Smooth muscle cell (in vitro differentiated cells): ENCODE measurements around the gene ZNF264. TPM values are rescaled to one million over a fixed set of nuclear protein-coding genes. Genes with fewer than 3 reads are reported as not detected.
A peak's percentile ranks its signal among the peaks of the same experiment; 100 is the strongest.

Experiments
- DNase-seq: peaks from one replicate; lab custom pipeline; 2025; ENCODE audit not compliant: unreplicated experiment; lab: John Stamatoyannopoulos, UW
- H2AFZ ChIP-seq: fragments of 200-600 bp; sonication (generic); 2 replicates; pipeline ENCODE4 v1.6.0; 2016; ENCODE audit warnings: antibody characterized with exemption, low read depth, mild to moderate bottlenecking
- H3F3A ChIP-seq: fragments of 200-600 bp; sonication (generic); 2 replicates; pipeline ENCODE4 v1.6.0; 2017; ENCODE audit warnings: antibody characterized with exemption, low read depth
- H3K27ac ChIP-seq: fragments of 200-600 bp; sonication (generic); 2 replicates; pipeline ENCODE4 v1.5.1; 2016; ENCODE audit warnings: low read depth, mild to moderate bottlenecking
- H3K27me3 ChIP-seq: fragments of 200-600 bp; sonication (generic); 2 replicates; pipeline ENCODE4 v1.6.1; 2016; ENCODE audit warnings: low read depth, mild to moderate bottlenecking
- H3K36me3 ChIP-seq: fragments of 200-600 bp; sonication (generic); 2 replicates; pipeline ENCODE4 v1.5.1; 2016; ENCODE audit warnings: low read depth
- H3K4me1 ChIP-seq: fragments of 200-600 bp; sonication (generic); 2 replicates; pipeline ENCODE4 v1.5.1; 2016; ENCODE audit warnings: low read depth
- H3K4me2 ChIP-seq: fragments of 200-600 bp; sonication (generic); 2 replicates; pipeline ENCODE4 v1.6.0; 2016; ENCODE audit warnings: mild to moderate bottlenecking
- H3K4me3 ChIP-seq: fragments of 200-600 bp; sonication (generic); 2 replicates; pipeline ENCODE4 v1.5.1; 2016; ENCODE audit warnings: mild to moderate bottlenecking
- H3K79me2 ChIP-seq: fragments of 200-600 bp; sonication (generic); 2 replicates; pipeline ENCODE4 v1.6.0; 2016; ENCODE audit warnings: low read depth, mild to moderate bottlenecking
- H3K9ac ChIP-seq: fragments of 200-600 bp; sonication (generic); 2 replicates; pipeline ENCODE4 v1.6.0; 2016; ENCODE audit warnings: low read depth
- H3K9me3 ChIP-seq: fragments of 200-600 bp; sonication (generic); replicated peaks from 2 replicates; pipeline ENCODE4 v1.5.1; 2016; ENCODE audit warnings: low read depth
- H4K20me1 ChIP-seq: fragments of 200-600 bp; sonication (generic); 2 replicates; pipeline ENCODE4 v1.6.0; 2016; ENCODE audit warnings: low read depth
- WGBS: methylation state at CpG from one replicate; pipeline ENCODE4 v1.1.7; 2016; ENCODE audit warnings: low lambda C conversion rate; 5-methylcytosine and 5-hydroxymethylcytosine counted together
- polyA plus RNA-seq: library from polyadenylated mRNA; unstranded; fragments of >200 nt; fragmentation: Nextera tagmentation; extraction: Ambion mirVana; gene quantifications from 2 replicates; pipeline ENCODE4 v1.2.1, GENCODE V29; 2016
- total RNA-seq: library from RNA; depleted of rRNA; stranded (reverse); fragments of >200 nt; gene quantifications from 2 replicates; pipeline ENCODE4 v1.2.3, GENCODE V29; 2014
- TF ChIP-seq, protein P1 (sequence below): fragments of 200-600 bp; sonication (generic); IDR thresholded peaks from 2 replicates; pipeline ENCODE4 v1.5.1; 2017; ENCODE audit warnings: borderline replicate concordance, mild to moderate bottlenecking, antibody characterized with exemption; ENCODE audit not compliant: insufficient read depth, poor library complexity, severe bottlenecking

The ZNF264 gene
- total RNA-seq (21.6 and 26.0 TPM in 2 replicates), polyA plus RNA-seq (3.5 and 6.8 TPM in 2 replicates)

DNA sequence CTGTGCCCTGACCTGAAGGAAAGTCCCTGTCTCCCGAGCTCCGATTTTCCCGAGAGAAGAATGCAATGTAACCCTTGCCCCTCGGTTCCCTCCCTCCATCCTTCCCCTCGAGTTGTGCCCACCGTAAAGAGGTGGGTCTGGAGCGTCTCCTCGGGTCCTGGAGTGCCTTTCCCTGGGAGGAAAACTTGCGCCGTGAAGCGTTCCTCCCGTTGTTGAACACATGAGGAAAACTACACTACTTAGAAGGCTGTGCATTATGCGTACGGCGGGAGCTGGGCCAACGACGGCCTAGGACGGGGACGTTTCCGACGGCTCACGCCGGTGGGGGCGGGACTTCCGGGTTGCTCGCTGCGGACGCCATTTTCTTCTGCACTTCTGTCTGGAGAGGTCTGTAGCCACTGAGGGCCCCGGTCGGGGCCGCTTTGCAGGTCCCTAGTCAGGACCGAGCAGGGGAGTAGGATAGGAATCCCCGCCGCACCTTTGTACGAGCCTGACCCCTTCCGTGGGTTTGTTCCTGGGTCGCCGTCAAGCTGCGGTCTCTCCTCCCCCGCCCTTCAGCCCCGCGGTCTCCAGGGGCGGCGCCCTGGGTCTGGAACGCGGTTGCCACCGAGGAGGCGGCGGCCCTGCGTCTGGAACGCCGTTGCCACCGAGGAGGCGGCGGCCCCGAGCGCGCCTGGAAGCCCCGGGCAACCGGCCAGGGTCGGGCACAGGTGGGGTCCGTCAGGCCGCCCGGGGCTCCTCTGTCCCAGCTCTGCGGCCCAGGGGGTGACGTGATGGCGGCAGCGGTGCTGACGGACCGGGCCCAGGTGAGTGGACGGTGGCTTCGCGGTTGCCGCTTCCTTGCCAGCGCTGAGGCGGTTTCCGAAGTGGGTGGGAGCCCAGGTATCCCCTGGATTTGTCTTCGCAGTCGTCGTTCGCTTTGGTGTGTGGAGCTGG is at the start of gene ZNF264:
ZNF264 (plus strand) TSS at position 360 of the 936 bp plus-strand sequence; CDS start at position 774, 414 bp downstream.
- Histone ChIP-seq H3K9ac (peak within 1 kb of the TSS; percentile 93), H3F3A (no peaks in the 10 kb centered on the region), H3K36me3 (peaks cover 13% of the 10 kb centered on the region), H2AFZ (peak within 1 kb of the TSS; percentile 90), H4K20me1 (peaks cover 22% of the 10 kb centered on the region), H3K4me1 (peaks cover 9% of the 10 kb centered on the region), H3K9me3 (peaks cover 6% of the 10 kb centered on the region), H3K27ac (peak within 1 kb of the TSS; percentile 87), H3K27me3 (no peaks in the 10 kb centered on the region), H3K4me3 (peak within 1 kb of the TSS; percentile 97), H3K79me2 (peaks cover 37% of the 10 kb centered on the region), H3K4me2 (peak within 1 kb of the TSS; percentile 96)
- TF ChIP-seq, protein P1, sequence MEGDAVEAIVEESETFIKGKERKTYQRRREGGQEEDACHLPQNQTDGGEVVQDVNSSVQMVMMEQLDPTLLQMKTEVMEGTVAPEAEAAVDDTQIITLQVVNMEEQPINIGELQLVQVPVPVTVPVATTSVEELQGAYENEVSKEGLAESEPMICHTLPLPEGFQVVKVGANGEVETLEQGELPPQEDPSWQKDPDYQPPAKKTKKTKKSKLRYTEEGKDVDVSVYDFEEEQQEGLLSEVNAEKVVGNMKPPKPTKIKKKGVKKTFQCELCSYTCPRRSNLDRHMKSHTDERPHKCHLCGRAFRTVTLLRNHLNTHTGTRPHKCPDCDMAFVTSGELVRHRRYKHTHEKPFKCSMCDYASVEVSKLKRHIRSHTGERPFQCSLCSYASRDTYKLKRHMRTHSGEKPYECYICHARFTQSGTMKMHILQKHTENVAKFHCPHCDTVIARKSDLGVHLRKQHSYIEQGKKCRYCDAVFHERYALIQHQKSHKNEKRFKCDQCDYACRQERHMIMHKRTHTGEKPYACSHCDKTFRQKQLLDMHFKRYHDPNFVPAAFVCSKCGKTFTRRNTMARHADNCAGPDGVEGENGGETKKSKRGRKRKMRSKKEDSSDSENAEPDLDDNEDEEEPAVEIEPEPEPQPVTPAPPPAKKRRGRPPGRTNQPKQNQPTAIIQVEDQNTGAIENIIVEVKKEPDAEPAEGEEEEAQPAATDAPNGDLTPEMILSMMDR, result peak; percentile 2
- WGBS, result 4% methylated on average over 72 of the region's 81 CpGs
- DNase-seq, result peak; percentile 35

GRCh38 chr19:57141699-57142098 is 49.6 kb upstream of the ZNF264 start:
- Histone ChIP-seq H3K9ac (no peak overlapping the region), H3K27ac (no peak overlapping the region), H3K4me3 (no peak overlapping the region), H3K4me2 (no peak overlapping the region), H3K4me1 (no peaks in the 10 kb centered on the region), H3K36me3 (no peaks in the 10 kb centered on the region), H3K27me3 (no peaks in the 10 kb centered on the region), H3K79me2 (no peaks in the 10 kb centered on the region), H2AFZ (no peak overlapping the region), H4K20me1 (no peaks in the 10 kb centered on the region), H3K9me3 (peaks cover 10% of the 10 kb centered on the region), H3F3A (no peaks in the 10 kb centered on the region)
- WGBS, result 86% methylated on average over 4 of the region's 4 CpGs
- DNase-seq, result no peak
- TF ChIP-seq, protein P1, result no peak

GRCh38 chr19:57152921-57153320 is 38.4 kb upstream of the ZNF264 start:
- no peak overlapping the region for H3K4me3 ChIP-seq
- no peaks in the 10 kb centered on the region for H4K20me1 ChIP-seq
- H3K4me1 ChIP-seq, result no peaks in the 10 kb centered on the region
- H3K9ac ChIP-seq, result no peak overlapping the region
- no peak overlapping the region for H3K27ac ChIP-seq
- no peak overlapping the region for H2AFZ ChIP-seq
- TF ChIP-seq, protein P1, result no peak
- H3K79me2 ChIP-seq, result no peaks in the 10 kb centered on the region
- H3F3A ChIP-seq, result no peaks in the 10 kb centered on the region
- no peaks in the 10 kb centered on the region for H3K36me3 ChIP-seq
- peaks cover 13% of the 10 kb centered on the region for H3K9me3 ChIP-seq
- no peak overlapping the region for H3K4me2 ChIP-seq
- 82% methylated on average over 5 of the region's 5 CpGs for WGBS
- no peaks in the 10 kb centered on the region for H3K27me3 ChIP-seq
- DNase-seq, result no peak
